ENCODE results near the gene ST6GAL1.
"Not testable (repeated sequence)": the region's sequence is repeated elsewhere in the genome, so short reads cannot be mapped to it uniquely, and the experiment has no call there.

ST6GAL1 gene

GRCh38 chr3:186895406-186895805 lies 34.9 kb upstream of the ST6GAL1 start:
- H3K36me3 ChIP-seq (ENCODE audit: insufficient read depth, low read length), result no peaks in the 10 kb centered on the region
- no peak overlapping the region for H3K9ac ChIP-seq (ENCODE audit: low read depth, low read length)
- H3K27ac ChIP-seq (ENCODE audit: low read depth, low read length), result no peak overlapping the region; the same call in 1 of the 2 replicates
- H3K4me1 ChIP-seq (ENCODE audit: insufficient read depth, low read length), result peaks cover 32% of the 10 kb centered on the region; the same call in 1 of the 2 replicates
- H3K9me3 ChIP-seq (ENCODE audit: insufficient read depth, low read depth, low read length), result no peaks in the 10 kb centered on the region; the same call in 1 of the 2 replicates
- WGBS, result 84% methylated on average over 5 of the region's 5 CpGs
- no peaks in the 10 kb centered on the region for H3K27me3 ChIP-seq (ENCODE audit: insufficient read depth, low read length)
- H3K4me3 ChIP-seq (ENCODE audit: low read length), result no peak overlapping the region

GRCh38 chr3:186896006-186896405 lies 34.3 kb upstream of the ST6GAL1 start:
- Histone ChIP-seq H3K4me3 (ENCODE audit: low read length) (no peak overlapping the region), H3K27ac (ENCODE audit: low read depth, low read length) (no peak overlapping the region; the same call in 1 of the 2 replicates), H3K36me3 (ENCODE audit: insufficient read depth, low read length) (no peaks in the 10 kb centered on the region), H3K9ac (ENCODE audit: low read depth, low read length) (no peak overlapping the region), H3K9me3 (ENCODE audit: insufficient read depth, low read depth, low read length) (no peaks in the 10 kb centered on the region; the same call in 1 of the 2 replicates), H3K27me3 (ENCODE audit: insufficient read depth, low read length) (no peaks in the 10 kb centered on the region), H3K4me1 (ENCODE audit: insufficient read depth, low read length) (peaks cover 32% of the 10 kb centered on the region; the same call in 1 of the 2 replicates)
- WGBS, result 86% methylated on average over 4 of the region's 4 CpGs

GRCh38 chr3:186896875-186897274 lies 33.5 kb upstream of the ST6GAL1 start:
- WGBS, result 25% methylated on average over 4 of the region's 4 CpGs
- H3K27me3 ChIP-seq (ENCODE audit: insufficient read depth, low read length), result no peaks in the 10 kb centered on the region
- peaks cover 38% of the 10 kb centered on the region for H3K4me1 ChIP-seq (ENCODE audit: insufficient read depth, low read length)
- no peaks in the 10 kb centered on the region for H3K36me3 ChIP-seq (ENCODE audit: insufficient read depth, low read length)
- no peaks in the 10 kb centered on the region; the same call in 1 of the 2 replicates for H3K9me3 ChIP-seq (ENCODE audit: insufficient read depth, low read depth, low read length)
- H3K27ac ChIP-seq (ENCODE audit: low read depth, low read length), result peak overlapping the region; percentile 82; the same call in 1 of the 2 replicates
- no peak overlapping the region for H3K4me3 ChIP-seq (ENCODE audit: low read length)
- no peak overlapping the region for H3K9ac ChIP-seq (ENCODE audit: low read depth, low read length)

- H3K4me3 ChIP-seq (ENCODE audit: low read length), result no peak overlapping the region
- H3K9me3 ChIP-seq (ENCODE audit: insufficient read depth, low read depth, low read length), result no peaks in the 10 kb centered on the region
- WGBS, result no CpG with 5 or more reads among the region's 1 CpG
- H3K9ac ChIP-seq (ENCODE audit: low read depth, low read length), result no peak overlapping the region
- H3K36me3 ChIP-seq (ENCODE audit: insufficient read depth, low read length), result no peaks in the 10 kb centered on the region
- H3K4me1 ChIP-seq (ENCODE audit: insufficient read depth, low read length), result peaks cover 22% of the 10 kb centered on the region
- no peak overlapping the region for H3K27ac ChIP-seq (ENCODE audit: low read depth, low read length)
- H3K27me3 ChIP-seq (ENCODE audit: insufficient read depth, low read length), result no peaks in the 10 kb centered on the region
These were observed 29.1 kb upstream of the ST6GAL1 start for GRCh38 chr3:186901135-186901734.

GRCh38 chr3:186902154-186902553 lies 28.2 kb upstream of the ST6GAL1 start:
- Histone ChIP-seq H3K4me3 (ENCODE audit: low read length) (no peak overlapping the region), H3K27me3 (ENCODE audit: insufficient read depth, low read length) (no peaks in the 10 kb centered on the region), H3K4me1 (ENCODE audit: insufficient read depth, low read length) (peaks cover 13% of the 10 kb centered on the region), H3K27ac (ENCODE audit: low read depth, low read length) (no peak overlapping the region), H3K9ac (ENCODE audit: low read depth, low read length) (no peak overlapping the region), H3K36me3 (ENCODE audit: insufficient read depth, low read length) (no peaks in the 10 kb centered on the region), H3K9me3 (ENCODE audit: insufficient read depth, low read depth, low read length) (no peaks in the 10 kb centered on the region)
- 57% methylated on average over 1 of the region's 3 CpGs for WGBS

GRCh38 chr3:186902713-186903112 lies 27.6 kb upstream of the ST6GAL1 start:
- Histone ChIP-seq H3K4me1 (ENCODE audit: insufficient read depth, low read length) (peaks cover 12% of the 10 kb centered on the region), H3K4me3 (ENCODE audit: low read length) (no peak overlapping the region), H3K27me3 (ENCODE audit: insufficient read depth, low read length) (no peaks in the 10 kb centered on the region), H3K9me3 (ENCODE audit: insufficient read depth, low read depth, low read length) (no peaks in the 10 kb centered on the region), H3K27ac (ENCODE audit: low read depth, low read length) (no peak overlapping the region), H3K36me3 (ENCODE audit: insufficient read depth, low read length) (no peaks in the 10 kb centered on the region), H3K9ac (ENCODE audit: low read depth, low read length) (no peak overlapping the region)
- 89% methylated on average over 2 of the region's 2 CpGs for WGBS

- H3K27ac ChIP-seq (ENCODE audit: low read depth, low read length); H3K36me3 ChIP-seq (ENCODE audit: insufficient read depth, low read length); H3K9me3 ChIP-seq (ENCODE audit: insufficient read depth, low read depth, low read length); H3K4me3 ChIP-seq (ENCODE audit: low read length); H3K9ac ChIP-seq (ENCODE audit: low read depth, low read length); H3K27me3 ChIP-seq (ENCODE audit: insufficient read depth, low read length): not testable (repeated sequence)
- peaks cover 12% of the 10 kb centered on the region for H3K4me1 ChIP-seq (ENCODE audit: insufficient read depth, low read length)
- WGBS, result 75% methylated on average over 1 of the region's 2 CpGs
These were observed 26.6 kb upstream of the ST6GAL1 start for GRCh38 chr3:186903676-186904075.

- H3K9ac ChIP-seq (ENCODE audit: low read depth, low read length); H3K27me3 ChIP-seq (ENCODE audit: insufficient read depth, low read length); H3K36me3 ChIP-seq (ENCODE audit: insufficient read depth, low read length); H3K27ac ChIP-seq (ENCODE audit: low read depth, low read length); H3K9me3 ChIP-seq (ENCODE audit: insufficient read depth, low read depth, low read length); H3K4me3 ChIP-seq (ENCODE audit: low read length): not testable (repeated sequence)
- WGBS, result 99% methylated on average over 3 of the region's 3 CpGs
- peaks cover 12% of the 10 kb centered on the region for H3K4me1 ChIP-seq (ENCODE audit: insufficient read depth, low read length)
These were observed 23.3 kb upstream of the ST6GAL1 start for GRCh38 chr3:186907075-186907474.

- 54% methylated on average over 16 of the region's 17 CpGs for WGBS
- no peaks in the 10 kb centered on the region for H3K9me3 ChIP-seq (ENCODE audit: insufficient read depth, low read depth, low read length)
- peaks cover 8% of the 10 kb centered on the region; the same call in 1 of the 2 replicates for H3K4me1 ChIP-seq (ENCODE audit: insufficient read depth, low read length)
- peak overlapping the region; percentile 35; the same call in 1 of the 2 replicates for H3K27ac ChIP-seq (ENCODE audit: low read depth, low read length)
- H3K36me3 ChIP-seq (ENCODE audit: insufficient read depth, low read length), result no peaks in the 10 kb centered on the region
- no peak overlapping the region for H3K9ac ChIP-seq (ENCODE audit: low read depth, low read length)
- no peaks in the 10 kb centered on the region for H3K27me3 ChIP-seq (ENCODE audit: insufficient read depth, low read length)
- no peak overlapping the region for H3K4me3 ChIP-seq (ENCODE audit: low read length)
These were observed 21.1 kb upstream of the ST6GAL1 start for GRCh38 chr3:186909078-186909853.

- H3K9ac ChIP-seq (ENCODE audit: low read depth, low read length), result no peak overlapping the region
- WGBS, result 72% methylated on average over 7 of the region's 11 CpGs
These were observed 14.2 kb upstream of the ST6GAL1 start for GRCh38 chr3:186915806-186916796.

More at GRCh38 chr3:186915806-186916796, 14.2 kb upstream of the ST6GAL1 start:
- no peaks in the 10 kb centered on the region for H3K27me3 ChIP-seq (ENCODE audit: insufficient read depth, low read length)
- no peaks in the 10 kb centered on the region for H3K9me3 ChIP-seq (ENCODE audit: insufficient read depth, low read depth, low read length)
- no peaks in the 10 kb centered on the region for H3K4me1 ChIP-seq (ENCODE audit: insufficient read depth, low read length)
- no peaks in the 10 kb centered on the region for H3K36me3 ChIP-seq (ENCODE audit: insufficient read depth, low read length)
- H3K4me3 ChIP-seq (ENCODE audit: low read length), result no peak overlapping the region
- no peak overlapping the region for H3K27ac ChIP-seq (ENCODE audit: low read depth, low read length)

Data from HUES64 (cell line).